GM12801 (cell line): ENCODE results near the gene GFI1B.

Experiments used
- TF ChIP-seq, protein P1 (sequence below): IDR thresholded peaks from one replicate; pipeline ENCODE4 v1.5.1; 2011; ENCODE audit warnings: control low read depth; ENCODE audit not compliant: insufficient read length; ENCODE audit errors: extremely low read depth

GFI1B gene

DNA sequence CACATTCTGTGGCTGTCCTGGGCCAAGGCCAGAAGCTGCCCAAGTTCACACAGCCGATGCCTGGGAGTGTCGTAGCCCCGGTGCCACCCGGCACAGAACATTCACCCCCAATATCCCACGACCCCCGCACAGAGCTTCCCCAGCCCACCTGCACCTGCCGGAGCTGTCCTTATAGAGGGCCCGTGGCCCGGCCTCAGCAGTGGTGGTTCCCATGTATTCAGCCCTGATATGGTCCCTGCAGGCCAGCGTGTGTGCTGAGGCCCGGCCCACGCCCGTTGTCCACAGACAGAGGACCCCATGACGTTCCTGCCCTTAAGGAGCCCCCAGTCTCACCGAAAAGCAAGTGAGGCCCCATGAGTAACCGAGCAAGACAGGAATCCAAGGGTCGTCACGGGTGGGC is 5.3 kb upstream of the GFI1B start:
- TF ChIP-seq, protein P1, sequence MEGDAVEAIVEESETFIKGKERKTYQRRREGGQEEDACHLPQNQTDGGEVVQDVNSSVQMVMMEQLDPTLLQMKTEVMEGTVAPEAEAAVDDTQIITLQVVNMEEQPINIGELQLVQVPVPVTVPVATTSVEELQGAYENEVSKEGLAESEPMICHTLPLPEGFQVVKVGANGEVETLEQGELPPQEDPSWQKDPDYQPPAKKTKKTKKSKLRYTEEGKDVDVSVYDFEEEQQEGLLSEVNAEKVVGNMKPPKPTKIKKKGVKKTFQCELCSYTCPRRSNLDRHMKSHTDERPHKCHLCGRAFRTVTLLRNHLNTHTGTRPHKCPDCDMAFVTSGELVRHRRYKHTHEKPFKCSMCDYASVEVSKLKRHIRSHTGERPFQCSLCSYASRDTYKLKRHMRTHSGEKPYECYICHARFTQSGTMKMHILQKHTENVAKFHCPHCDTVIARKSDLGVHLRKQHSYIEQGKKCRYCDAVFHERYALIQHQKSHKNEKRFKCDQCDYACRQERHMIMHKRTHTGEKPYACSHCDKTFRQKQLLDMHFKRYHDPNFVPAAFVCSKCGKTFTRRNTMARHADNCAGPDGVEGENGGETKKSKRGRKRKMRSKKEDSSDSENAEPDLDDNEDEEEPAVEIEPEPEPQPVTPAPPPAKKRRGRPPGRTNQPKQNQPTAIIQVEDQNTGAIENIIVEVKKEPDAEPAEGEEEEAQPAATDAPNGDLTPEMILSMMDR, result no peak

DNA sequence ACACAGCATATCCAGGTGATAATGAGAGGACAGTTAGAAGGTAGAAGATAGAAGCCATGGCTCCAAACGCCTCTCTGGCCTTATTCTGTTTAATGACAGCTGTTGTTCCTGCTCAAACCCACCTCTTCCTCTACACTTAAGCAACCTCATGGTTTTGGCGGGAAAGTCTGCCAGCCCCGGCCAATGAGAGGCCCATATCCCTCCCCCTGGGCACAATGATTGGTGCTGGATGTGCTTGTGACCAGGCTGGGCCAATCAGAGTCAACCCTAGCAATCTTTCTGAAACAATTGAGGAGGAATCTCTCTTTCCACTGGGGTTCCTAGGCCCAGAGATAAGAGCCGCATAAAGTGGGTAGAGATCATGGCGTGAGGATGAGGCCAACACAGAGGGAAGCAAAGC is 4.8 kb upstream of the GFI1B start:
- TF ChIP-seq, protein P1, result no peak

DNA sequence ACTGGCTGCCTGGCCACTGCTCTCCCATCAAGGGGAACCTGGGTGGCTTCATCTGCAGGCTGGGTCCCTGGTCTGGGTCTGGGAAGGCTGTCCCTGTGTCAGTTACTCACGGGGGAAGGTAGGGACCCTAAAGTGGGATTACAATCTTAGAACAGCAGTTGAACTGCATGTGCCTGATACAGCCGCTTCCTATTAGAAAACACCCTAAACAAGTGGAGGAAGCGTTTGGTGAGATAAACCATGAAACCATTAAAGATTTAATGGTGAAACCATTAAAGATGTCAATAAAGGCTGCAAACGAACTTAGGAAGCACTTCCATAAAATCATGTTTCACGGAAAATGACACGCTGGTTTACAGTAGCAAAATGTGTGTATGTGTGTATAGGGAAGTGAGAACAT is 2.5 kb upstream of the GFI1B start:
- TF ChIP-seq, protein P1, result no peak

- TF ChIP-seq, protein P1, result no peak
Observed at GRCh38 chr9:132976571-132976970, 1.9 kb upstream of the GFI1B start.

DNA sequence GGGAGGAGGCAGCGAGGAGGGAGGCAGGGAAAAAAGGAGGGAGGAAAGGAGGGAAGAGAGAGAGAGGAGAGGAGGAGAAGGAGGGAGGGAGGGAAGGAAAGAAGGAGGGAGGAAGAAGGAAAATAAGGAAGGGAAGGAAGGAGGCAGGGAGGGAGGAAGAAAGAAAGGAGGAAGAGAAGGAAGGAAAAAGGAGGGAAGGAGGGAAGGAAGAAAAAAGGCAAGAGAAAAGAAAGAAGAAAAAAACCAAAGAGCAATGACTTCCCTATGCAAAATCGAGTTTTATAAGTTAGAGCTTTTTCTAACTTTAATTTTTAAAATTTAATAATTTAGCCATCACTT is 413 bp upstream of the GFI1B start:
- TF ChIP-seq, protein P1, result no peak

DNA sequence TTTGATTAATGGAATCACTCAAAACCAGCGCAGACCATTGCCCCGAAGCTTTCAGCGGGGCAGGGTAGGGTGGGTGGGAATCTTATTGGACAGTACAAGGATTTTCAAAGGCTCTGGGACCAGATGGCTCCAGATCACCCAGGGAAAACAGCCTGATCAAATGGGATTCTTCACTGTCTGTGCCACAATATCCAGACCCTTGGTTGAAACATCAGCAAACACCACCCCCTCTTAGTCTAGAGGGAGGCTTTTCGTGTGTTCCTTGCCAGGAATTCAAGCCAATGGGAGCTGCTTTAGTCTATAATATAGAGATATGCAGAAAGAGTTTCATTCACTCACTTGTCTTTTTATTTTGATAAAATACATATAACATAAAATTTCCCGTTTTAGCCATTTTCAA is 1.7 kb downstream of the GFI1B start:
- TF ChIP-seq, protein P1, result no peak

DNA sequence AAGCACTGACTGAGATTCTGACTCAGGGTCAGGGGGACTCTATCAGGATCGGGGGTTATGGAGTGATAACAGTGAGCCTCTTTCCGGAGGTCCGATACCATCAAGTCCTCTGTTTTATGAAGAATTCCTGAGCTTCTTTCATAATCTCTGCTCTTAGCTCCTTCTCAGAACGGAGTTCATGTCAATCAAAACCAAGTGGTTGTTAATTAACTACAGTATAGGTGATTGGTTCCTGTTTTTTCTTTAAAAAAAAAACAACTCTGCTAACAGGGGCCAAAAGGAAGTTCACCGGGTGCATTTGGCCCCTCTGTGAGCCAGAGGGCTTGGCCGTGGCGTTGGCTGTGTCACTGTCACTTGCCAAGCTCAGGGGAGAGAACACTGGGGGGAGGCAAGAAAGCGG is 4.0 kb downstream of the GFI1B start:
- TF ChIP-seq, protein P1, result no peak
